ENCODE measurements around the gene TMCC1. TPM values are rescaled to one million over a fixed set of nuclear protein-coding genes. Genes with fewer than 3 reads are reported as not detected.

Gene TMCC1
- total RNA-seq, 6 experiments from 2014 or later = 21.7 to 124 (median 25.2) TPM

- Histone ChIP-seq H3K9me3 (no peaks in the 10 kb centered on the region), H3K36me3 (no peaks in the 10 kb centered on the region), H3K27me3 (no peaks in the 10 kb centered on the region), H3K27ac (no peak overlapping the region), H3K4me3 (no peak overlapping the region), H3K4me1 (no peaks in the 10 kb centered on the region)
- intact Hi-C loops (cut with DNase I) = no loop called here
- no peak for TF ChIP-seq POLR2A (IDR thresholded peaks at IDR 0.05)
- TF ChIP-seq, protein P1, sequence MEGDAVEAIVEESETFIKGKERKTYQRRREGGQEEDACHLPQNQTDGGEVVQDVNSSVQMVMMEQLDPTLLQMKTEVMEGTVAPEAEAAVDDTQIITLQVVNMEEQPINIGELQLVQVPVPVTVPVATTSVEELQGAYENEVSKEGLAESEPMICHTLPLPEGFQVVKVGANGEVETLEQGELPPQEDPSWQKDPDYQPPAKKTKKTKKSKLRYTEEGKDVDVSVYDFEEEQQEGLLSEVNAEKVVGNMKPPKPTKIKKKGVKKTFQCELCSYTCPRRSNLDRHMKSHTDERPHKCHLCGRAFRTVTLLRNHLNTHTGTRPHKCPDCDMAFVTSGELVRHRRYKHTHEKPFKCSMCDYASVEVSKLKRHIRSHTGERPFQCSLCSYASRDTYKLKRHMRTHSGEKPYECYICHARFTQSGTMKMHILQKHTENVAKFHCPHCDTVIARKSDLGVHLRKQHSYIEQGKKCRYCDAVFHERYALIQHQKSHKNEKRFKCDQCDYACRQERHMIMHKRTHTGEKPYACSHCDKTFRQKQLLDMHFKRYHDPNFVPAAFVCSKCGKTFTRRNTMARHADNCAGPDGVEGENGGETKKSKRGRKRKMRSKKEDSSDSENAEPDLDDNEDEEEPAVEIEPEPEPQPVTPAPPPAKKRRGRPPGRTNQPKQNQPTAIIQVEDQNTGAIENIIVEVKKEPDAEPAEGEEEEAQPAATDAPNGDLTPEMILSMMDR (IDR thresholded peaks at IDR 0.05) = no peak
- no peak for DNase-seq
- ATAC-seq = no peak
Measured at GRCh38 chr3:129773691-129774663, 119.5 kb downstream of the TMCC1 start.

DNA sequence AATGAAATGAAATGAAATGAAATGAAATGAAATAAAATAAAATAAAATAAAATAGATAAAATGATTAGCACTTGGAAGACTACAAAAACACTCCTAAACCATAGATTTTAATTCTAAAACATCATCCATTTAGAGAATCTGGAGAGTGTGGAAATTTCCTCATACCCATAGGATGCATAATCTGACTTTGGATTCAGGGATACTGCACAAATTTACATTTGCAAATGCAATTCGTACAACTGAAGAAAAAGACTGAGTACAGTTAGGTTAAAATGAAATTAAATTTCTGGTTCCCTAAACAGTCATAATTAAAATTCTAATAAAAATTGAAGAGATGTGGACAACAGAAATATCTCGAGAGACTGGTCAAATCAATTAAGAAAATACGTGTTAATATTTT is 122.9 kb downstream of the TMCC1 start:
- Histone ChIP-seq H3K4me3 (no peak overlapping the region), H3K27ac (no peak overlapping the region), H3K27me3 (no peaks in the 10 kb centered on the region), H3K9me3 (no peaks in the 10 kb centered on the region), H3K36me3 (no peaks in the 10 kb centered on the region), H3K4me1 (no peaks in the 10 kb centered on the region)
- TF ChIP-seq, protein P1 (IDR thresholded peaks at IDR 0.05) = no peak
- TF ChIP-seq POLR2A (IDR thresholded peaks at IDR 0.05) = no peak
- no peak for ATAC-seq
- 95% methylated on average over 3 of the region's 3 CpGs for WGBS (ENCODE audit: insufficient coverage, low coverage, low lambda C conversion rate, missing lambda C conversion rate)
- no peak for DNase-seq
- intact Hi-C loops (cut with DNase I) = no loop called here

- H3K36me3 ChIP-seq = no peaks in the 10 kb centered on the region
- ATAC-seq (no peak), DNase-seq (no peak)
- no peak overlapping the region for H3K4me3 ChIP-seq
- TF ChIP-seq POLR2A (IDR thresholded peaks at IDR 0.05) = no peak
- TF ChIP-seq, protein P1 (IDR thresholded peaks at IDR 0.05) = no peak
- intact Hi-C loops (cut with DNase I) = no loop called here
- 91% methylated on average over 3 of the region's 3 CpGs for WGBS (ENCODE audit: insufficient coverage, low coverage, low lambda C conversion rate, missing lambda C conversion rate)
- H3K27ac ChIP-seq = no peak overlapping the region
- H3K4me1 ChIP-seq = no peaks in the 10 kb centered on the region
- no peaks in the 10 kb centered on the region for H3K9me3 ChIP-seq
- no peaks in the 10 kb centered on the region for H3K27me3 ChIP-seq
Measured at GRCh38 chr3:129769616-129770015, 123.9 kb downstream of the TMCC1 start.

DNA sequence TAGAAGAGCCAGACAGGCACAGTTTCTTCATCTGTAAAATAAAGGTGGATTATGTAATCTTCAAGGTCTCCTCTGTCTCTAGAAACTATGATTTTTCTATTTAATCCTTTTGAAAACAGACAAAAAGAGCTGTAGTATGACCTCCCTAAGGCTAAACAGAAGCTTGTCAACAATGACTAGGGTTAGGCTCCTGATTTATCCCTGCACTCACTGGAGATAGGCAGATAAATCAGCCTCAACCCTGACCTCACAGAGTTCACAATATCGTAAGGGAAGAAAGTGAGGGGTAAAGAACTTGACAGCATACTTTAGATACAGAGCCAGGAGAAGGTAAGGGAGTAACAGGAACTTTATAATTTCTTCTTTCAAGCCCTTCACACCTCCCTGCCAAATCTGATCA is 124.8 kb downstream of the TMCC1 start:
- 40% methylated on average over 1 of the region's 1 CpG for whole genome bisulfite sequencing (ENCODE audit: insufficient coverage, low coverage, low lambda C conversion rate, missing lambda C conversion rate)
- ATAC-seq = peak in 1 of 4 donors; percentile 24

More for the DNA sequence above, 124.8 kb downstream of the TMCC1 start:
- Histone ChIP-seq H3K27me3 (no peaks in the 10 kb centered on the region), H3K36me3 (no peaks in the 10 kb centered on the region), H3K27ac (no peak overlapping the region), H3K4me3 (no peak overlapping the region), H3K9me3 (no peaks in the 10 kb centered on the region), H3K4me1 (peaks cover 0 to 6% (median 0%) of the 10 kb centered on the region in 4 donors)
- no peak for DNase-seq
- no peak for TF ChIP-seq POLR2A (IDR thresholded peaks at IDR 0.05)
- TF ChIP-seq, protein P1 (IDR thresholded peaks at IDR 0.05) = no peak
- intact Hi-C loops (cut with DNase I) = no loop called here

Data from right lobe of liver (tissue), 6 donors.